SK-N-SH (cell line): ENCODE data around the gene RABGAP1L.

ENCODE experiments used
- RAD21 ChIP-seq: IDR thresholded peaks from 2 replicates; pipeline ENCODE4 v1.6.1; 2012; ENCODE audit warnings: mild to moderate bottlenecking, low read length
- SIN3A ChIP-seq: IDR thresholded peaks from 2 replicates; pipeline ENCODE4 v1.6.1; 2012; ENCODE audit warnings: low read depth, mild to moderate bottlenecking, low read length, moderate library complexity, borderline replicate concordance
- TAF1 ChIP-seq: IDR thresholded peaks from 2 replicates; pipeline ENCODE4 v1.6.1; 2012; ENCODE audit warnings: low read depth, mild to moderate bottlenecking, low read length, moderate library complexity, borderline replicate concordance

GRCh38 chr1:174273776-174274175, 114.5 kb downstream of the RABGAP1L start:
- TF ChIP-seq SIN3A (no peak), RAD21 (no peak), TAF1 (no peak)
